Stimulated activated CD4-positive, alpha-beta T cell treated with anti-CD3 and anti-CD28 coated beads, Interleukin-12 subunit alpha, Interleukin-12 subunit beta, amount 100 ng/mL, for 4 hours (primary cell): ENCODE results near the gene C12orf54.
"Not testable (repeated sequence)": the region's sequence is repeated elsewhere in the genome, so short reads cannot be mapped to it uniquely, and the experiment has no call there.

Experiments used
- DNase-seq: peaks from one replicate; pipeline ENCODE4 v3.0.0-alpha.2; 2020

The C12orf54 gene

DNA sequence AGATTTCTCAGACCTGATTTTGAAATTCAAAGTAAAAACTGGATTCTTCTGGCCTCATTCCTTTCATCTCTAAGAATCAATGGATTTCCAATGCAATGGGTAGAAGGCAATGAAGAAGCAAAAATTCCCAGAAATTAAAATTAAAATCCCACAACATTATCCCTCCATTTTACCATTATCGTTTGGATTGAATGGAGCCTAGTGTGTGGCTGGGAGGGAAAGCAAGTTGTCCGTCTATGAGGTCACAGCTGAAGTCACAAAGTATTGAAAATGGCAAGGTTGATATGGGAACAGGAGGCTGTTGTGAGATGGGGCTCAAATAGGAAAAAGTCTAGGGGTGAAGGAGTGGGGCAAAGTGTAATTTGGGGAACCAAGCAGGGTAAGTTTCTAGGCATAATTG is at the start of gene C12orf54:
TSS of gene C12orf54 (plus strand) at position 301 of the 400 bp plus-strand sequence. CDS start 799 bp downstream, outside the sequence.
- DNase-seq: no peak

- not testable (repeated sequence) for DNase-seq
Measured at GRCh38 chr12:48434016-48434415, 48.3 kb upstream of the C12orf54 start.

DNA sequence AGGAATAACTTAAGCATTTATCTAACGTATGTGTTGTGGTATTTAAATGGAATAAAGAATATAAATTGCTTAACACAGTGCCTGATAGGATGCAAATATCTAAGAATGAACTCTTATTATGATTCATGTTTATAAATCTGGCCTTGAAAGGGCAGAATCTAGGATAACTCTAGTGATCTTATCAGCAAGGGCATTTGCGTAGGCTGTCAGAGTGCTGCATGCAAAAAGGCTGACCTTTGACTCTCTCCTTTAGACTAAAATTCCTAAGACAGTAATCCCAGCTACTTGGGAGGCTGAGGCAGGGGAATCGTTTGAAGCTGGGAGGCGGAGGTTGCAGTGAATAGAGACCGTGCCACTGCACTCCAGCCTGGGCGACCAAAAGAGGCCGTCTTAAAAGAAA is 41.2 kb upstream of the C12orf54 start:
- no peak for DNase-seq

DNA sequence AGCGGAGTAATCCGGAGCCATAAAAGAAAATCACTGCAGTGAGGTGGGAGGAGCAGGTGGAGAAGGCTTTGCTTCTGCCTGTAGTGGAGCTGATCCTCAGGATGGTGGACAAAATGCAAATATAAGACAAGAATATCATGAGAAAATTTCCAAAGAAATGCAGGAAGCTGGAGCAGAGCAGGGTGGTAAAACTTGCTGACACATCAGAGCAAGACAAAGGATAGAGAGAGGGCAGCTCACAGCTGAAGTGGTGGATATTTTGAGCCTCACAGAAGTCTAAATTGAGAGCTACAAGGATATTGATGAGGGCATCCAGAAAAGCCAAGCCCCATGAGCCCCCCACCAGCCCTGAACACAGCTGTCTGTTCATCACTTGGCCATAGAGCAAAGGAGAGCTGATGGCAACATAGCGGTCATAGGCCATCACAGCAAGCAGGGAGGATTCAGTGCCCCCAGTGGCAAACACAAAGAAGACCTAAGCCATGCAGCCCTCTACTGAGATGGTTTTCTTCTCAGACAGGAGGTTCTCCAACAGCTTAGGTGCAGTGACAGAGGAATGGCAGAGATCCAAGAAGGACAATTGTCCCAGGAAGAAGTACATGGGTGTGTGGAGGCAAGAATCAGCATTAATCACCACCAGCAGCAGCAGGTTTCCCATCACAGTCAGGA is 40.0 kb upstream of the C12orf54 start:
- DNase-seq: no peak

GRCh38 chr12:48445538-48445937 is 36.8 kb upstream of the C12orf54 start:
- DNase-seq: no peak

DNA sequence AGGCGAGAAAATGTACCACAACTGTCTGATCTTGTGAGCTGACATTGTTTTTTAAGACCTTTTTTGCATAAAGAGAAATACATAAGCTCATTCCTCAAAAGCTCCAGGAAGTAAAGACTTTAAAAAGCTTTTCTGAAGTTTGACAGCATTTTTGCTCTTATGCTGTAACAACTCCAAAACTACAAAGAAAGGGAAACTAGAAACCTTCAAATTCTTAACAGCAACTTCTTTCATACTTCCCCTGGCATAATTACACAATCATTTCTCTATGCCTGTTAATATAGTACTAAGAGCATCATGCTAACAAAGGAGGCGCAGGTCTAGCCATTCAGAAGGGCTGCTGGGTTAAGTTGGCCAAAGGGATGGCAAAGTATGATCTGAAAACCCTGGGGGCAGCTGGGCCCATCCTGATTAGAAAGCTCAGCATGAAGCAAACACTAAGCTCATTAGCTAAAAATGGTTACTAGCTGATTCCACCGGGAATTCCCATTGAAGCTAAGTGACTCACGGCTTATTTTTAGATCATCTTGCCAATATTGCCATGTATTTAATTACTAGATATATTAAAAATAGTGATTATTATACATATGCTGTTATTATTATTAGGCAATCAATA is 36.0 kb upstream of the C12orf54 start:
- DNase-seq: no peak

DNA sequence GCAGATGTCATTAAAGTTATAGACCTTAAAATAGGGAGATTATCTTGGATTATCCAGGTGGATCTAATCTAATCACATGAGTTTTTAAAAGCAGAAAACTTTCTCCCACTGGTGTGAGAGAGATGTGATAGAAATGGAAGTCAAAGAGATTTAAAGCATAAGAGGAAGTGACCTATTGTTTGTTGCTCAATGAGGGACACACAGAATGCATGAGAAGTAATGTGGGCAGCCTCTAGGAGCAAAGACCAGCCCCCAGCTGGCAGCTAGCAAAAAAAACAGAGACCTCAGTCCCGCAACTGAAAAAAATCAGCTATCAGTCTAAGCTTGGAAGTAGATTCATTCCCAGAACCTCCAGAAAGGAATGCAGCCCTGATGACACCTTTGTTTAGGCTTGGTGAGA is 34.5 kb upstream of the C12orf54 start:
- DNase-seq: no peak

DNA sequence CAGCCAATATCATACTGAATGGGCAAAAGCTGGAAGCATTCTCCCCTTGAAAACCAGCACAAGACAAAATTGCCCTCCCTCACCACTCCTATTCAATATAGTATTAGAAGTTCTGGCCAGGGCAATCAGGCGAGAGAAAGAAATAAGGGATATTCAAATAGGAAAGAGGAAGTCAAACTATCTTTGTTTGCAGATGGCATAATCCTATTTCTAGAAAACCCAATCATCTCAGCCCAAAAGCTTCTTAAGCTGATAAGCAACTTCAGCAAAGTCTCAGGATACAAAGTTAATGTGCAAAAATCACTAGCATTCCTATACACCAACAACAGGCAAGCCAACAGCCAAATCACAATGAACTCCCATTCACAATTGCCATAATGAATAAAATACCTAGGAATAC is 30.9 kb upstream of the C12orf54 start:
- DNase-seq: no peak

DNA sequence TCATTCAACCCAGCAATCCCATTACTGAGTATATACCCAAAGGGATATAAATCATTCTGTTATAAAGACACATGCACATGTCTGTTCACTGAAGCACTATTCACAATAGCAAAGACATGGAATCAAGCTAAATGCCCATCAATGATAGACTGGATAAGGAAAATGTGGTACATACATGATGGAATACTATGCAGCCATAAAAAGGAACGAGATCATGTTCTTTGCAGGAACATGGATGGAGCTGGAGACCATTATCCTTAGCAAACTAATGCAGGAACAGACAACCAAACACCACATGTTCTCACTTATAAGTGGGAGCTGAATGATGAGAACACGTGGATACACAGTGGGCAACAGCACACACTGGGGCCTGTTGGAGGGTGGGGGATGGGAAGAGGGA is 29.3 kb upstream of the C12orf54 start:
- not testable (repeated sequence) for DNase-seq

DNA sequence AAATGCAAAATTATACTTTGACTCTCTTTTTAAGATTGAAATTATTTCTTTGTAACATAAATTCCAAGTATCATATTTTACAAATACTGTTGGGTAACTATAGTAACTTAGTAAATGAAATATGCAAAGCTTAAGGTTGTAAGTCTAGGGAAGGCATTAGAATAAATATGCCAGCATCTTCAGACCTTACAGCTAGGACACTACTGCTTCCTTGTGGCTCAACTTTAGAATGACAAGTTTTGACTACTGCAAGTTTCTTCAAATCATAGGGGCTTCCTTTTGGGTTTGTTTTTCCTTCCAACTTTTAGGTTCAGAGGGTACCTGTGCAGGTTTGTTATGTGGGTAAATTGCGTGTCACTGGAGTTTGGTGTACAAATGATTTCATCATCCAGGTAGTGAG is 27.6 kb upstream of the C12orf54 start:
- DNase-seq: no peak

- no peak for DNase-seq
Measured at GRCh38 chr12:48455116-48455515, 27.2 kb upstream of the C12orf54 start.

DNA sequence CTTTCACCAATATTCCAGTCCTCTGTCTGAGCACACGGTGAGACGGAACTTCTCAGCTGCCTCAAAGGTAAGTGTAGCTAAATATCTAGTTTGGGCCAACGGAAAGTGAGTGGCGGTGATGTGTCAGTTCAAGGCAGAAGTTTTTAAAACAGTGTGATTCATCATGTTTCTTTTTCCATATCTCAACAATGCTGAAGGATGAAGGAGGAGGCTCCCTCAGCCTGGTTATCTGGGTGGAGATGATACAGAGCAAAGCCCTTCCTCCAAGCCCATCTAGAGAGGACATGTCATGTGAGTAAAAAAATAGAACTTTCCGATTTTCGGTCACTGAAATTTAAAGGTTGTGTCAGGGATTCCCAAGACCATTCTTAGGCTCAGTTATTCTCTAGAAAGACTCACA is 23.0 kb upstream of the C12orf54 start:
- DNase-seq: no peak

DNA sequence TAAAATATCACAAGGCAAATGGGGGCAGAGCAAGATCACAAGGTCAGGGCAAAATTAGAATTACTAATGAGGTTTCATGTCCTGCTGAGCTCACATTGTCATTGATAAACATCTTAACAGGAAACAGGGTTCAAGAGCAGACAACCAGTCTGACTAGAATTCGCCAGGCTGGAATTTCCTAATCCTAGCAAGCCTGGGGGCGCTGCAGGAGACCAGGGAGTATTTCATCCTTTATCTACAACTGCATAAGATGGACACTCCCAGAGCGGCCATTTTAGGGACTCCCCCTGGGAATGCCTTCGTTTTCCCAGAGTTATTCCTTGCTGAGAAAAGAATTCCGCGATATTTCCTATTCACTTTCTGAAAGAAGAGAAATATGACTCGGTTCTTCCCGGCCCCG is 13.3 kb upstream of the C12orf54 start:
- not testable (repeated sequence) for DNase-seq

DNA sequence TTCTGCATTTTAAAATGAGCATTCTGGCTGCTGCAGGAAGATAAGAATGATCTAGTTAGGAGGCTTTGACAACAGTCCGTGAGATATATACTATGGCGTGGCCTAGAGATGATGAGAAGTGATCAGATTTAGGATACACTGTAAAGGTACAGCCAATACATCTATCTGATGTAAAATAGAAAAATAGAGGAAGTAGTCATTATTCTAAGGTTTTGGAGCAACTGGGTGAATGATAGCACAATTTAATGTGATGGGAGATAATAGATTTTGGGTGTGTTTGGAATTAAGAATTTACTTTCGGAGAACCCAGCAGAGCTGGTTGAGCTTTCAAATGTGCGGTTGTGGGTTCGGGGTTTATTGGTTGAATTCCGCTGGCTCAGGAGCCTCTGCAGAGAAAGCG is 10.0 kb upstream of the C12orf54 start, which contains the start of gene ANP32D:
TSS of gene ANP32D (plus strand) at position 301 of the 400 bp plus-strand sequence. CDS start 106 bp downstream, outside the sequence.
- no peak for DNase-seq

- DNase-seq: no peak
Measured at GRCh38 chr12:48473061-48473460, 9.2 kb upstream of the C12orf54 start.

DNA sequence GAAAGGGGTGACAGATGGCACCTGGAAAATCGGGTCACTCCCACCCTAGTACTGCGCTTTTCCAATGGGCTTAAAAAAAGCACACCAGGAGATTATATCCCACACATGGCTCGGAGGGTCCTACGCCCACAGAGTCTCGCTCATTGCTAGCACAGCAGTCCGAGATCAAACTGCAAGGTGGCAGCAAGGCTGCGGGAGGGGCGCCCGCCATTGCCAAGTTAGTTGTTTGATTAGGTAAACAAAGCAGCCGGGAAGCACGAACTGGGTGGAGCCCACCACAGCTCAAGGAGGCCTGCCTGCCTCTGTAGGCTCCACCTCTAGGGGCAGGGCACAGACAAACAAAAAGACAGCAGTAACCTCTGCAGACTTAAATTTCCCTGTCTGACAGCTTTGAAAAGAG is 7.8 kb upstream of the C12orf54 start:
- not testable (repeated sequence) for DNase-seq

- DNase-seq: no peak
Measured at GRCh38 chr12:48482930-48483329, 632 bp downstream of the C12orf54 start.

DNA sequence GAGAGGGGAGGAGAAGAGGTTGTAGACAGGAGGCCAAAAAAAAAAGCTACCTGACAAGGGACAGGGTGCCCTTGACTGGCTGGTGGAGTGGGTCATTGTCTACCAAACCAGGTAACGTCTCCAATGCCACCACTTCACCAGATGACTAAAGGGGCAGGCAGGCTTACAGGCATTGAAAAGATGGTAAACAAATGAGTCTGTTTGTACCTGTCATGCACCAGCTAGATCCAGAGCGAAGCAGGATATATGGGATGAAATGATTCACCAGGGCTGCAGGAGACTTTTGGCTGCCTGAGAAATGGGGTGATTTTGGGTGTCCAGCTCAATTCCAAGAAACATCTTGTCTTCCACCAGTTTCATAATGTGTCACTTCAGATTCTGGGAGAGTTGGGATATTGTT is 4.0 kb downstream of the C12orf54 start:
- no peak for DNase-seq

- no peak for DNase-seq
Measured at GRCh38 chr12:48486679-48487078, 4.4 kb downstream of the C12orf54 start.

DNA sequence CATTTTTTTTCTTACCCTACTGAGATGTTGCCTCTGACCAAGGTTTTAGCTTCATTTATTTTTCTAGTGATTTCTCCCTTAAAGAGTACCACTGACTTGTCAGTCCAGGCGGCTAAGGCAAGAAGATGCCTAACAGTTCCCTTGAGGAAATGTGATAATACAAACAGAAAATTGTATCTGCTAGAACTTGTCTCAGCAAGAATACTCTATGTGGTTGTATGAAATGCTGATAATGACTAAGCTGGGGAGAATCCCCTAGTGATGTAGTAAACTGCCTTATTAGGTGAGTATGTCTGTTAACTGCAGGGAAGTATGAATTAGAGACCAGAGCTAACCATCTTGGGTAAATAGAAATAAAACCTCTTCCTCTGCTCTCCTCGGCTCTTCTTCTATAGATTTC is 6.7 kb downstream of the C12orf54 start:
- DNase-seq: no peak

DNA sequence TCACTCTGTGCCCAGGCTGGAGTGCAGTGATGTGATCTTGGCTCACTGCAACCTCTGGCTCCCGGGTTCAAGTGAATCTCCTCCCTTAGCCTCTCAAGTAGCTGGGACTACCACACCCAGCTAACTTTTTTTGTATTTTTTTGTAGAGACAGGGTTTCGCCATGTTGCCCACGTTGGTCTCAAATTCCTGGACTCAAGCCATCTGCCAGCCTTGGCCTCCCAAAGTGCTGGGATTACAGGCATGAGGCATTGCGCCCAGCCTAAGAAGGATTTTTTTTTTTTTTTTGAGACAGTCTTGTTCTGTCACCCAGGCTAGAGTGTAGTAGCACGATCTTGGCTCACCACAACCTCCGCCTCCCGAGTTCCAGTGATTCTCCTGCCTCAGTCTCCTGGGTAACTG is 7.2 kb downstream of the C12orf54 start:
- DNase-seq: not testable (repeated sequence)

DNA sequence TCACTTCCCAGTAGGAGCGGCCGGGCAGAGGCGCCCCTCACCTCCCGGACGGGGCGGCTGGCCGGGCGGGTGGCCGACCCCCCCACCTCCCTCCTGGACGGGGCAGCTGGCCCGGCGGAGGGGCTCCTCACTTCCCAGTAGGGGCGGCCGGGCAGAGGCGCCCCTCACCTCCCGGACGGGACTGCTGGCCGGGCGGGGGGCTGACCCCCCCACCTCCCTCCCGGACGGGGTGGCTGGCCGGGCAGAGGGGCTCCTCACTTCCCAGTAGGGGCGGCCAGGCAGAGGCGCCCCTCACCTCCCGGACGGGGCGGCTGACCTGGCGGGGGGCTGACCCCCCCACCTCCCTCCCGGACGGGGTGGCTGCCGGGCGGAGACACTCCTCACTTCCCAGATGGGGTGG is 18.0 kb downstream of the C12orf54 start:
- DNase-seq: not testable (repeated sequence)

- DNase-seq: not testable (repeated sequence)
Measured at GRCh38 chr12:48506836-48507235, 24.5 kb downstream of the C12orf54 start.

DNA sequence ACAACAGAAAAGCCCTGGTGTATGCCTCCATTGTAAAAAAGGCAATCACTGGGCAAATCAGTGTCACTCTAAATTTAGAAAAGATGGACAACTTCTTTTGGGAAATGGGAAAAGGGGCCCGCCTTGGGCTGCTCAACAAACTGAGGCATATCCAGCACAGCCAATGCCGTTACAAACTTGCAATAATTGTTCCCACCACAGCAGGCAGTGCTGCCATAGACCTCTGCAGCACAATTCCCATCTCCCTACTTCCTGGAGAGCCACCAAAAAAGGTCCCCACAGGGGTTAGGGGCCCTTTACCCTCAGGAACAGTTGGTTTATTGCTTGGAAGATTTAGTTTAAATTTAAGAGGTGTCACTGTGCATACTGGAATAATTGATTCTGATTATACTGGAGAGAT is 26.7 kb downstream of the C12orf54 start:
- DNase-seq: no peak

- no peak for DNase-seq
Measured at GRCh38 chr12:48510111-48510510, 27.8 kb downstream of the C12orf54 start.
